Osteocyte (in vitro differentiated cells): ENCODE data around the gene METTL14. TPM values are rescaled to one million over a fixed set of nuclear protein-coding genes. Genes with fewer than 3 reads are reported as not detected.

Source experiments
- DNase-seq: peaks from one replicate; pipeline ENCODE4 v3.0.0; 2021; ENCODE audit warnings: mixed read lengths; ENCODE audit not compliant: unreplicated experiment; ENCODE audit errors: extremely low spot score
- H3K27ac Mint-ChIP-seq: one replicate; pipeline ENCODE4 v1.8.0; 2021; ENCODE audit warnings: mild to moderate bottlenecking, mixed read lengths; ENCODE audit not compliant: unreplicated experiment
- H3K27me3 Mint-ChIP-seq: one replicate; pipeline ENCODE4 v1.8.0; 2021; ENCODE audit warnings: mixed read lengths; ENCODE audit not compliant: unreplicated experiment
- H3K36me3 Mint-ChIP-seq: one replicate; pipeline ENCODE4 v1.8.0; 2021; ENCODE audit warnings: mixed read lengths; ENCODE audit not compliant: unreplicated experiment
- H3K4me1 Mint-ChIP-seq: one replicate; pipeline ENCODE4 v1.8.0; 2021; ENCODE audit warnings: mixed read lengths; ENCODE audit not compliant: unreplicated experiment
- H3K4me3 Mint-ChIP-seq: one replicate; pipeline ENCODE4 v1.8.0; 2021; ENCODE audit warnings: mild to moderate bottlenecking, moderate library complexity, mixed read lengths; ENCODE audit not compliant: unreplicated experiment
- H3K9me3 Mint-ChIP-seq: one replicate; pipeline ENCODE4 v1.8.0; 2021; ENCODE audit warnings: mixed read lengths; ENCODE audit not compliant: unreplicated experiment
- CTCF ChIP-seq: fragments of 200-600 bp; sonication (generic); IDR thresholded peaks from 2 replicates; pipeline ENCODE4 v1.5.0; 2021; ENCODE audit warnings: antibody characterized with exemption, mild to moderate bottlenecking, moderate library complexity
- total RNA-seq: library from RNA; stranded (reverse); gene quantifications from 2 replicates; pipeline ENCODE4 v1.2.1, GENCODE V29; 2021

The METTL14 gene
- total RNA-seq, 1 donor from 2014 or later: 54.5 TPM

- Mint-ChIP-seq H3K9me3 (no peaks in the 10 kb centered on the region), H3K4me3 (no peak overlapping the region), H3K27me3 (peaks cover 40% of the 10 kb centered on the region), H3K4me1 (peaks cover 9% of the 10 kb centered on the region), H3K27ac (no peak overlapping the region), H3K36me3 (no peaks in the 10 kb centered on the region)
- no peak for DNase-seq
- TF ChIP-seq CTCF: no peak
These were observed 4.4 kb upstream of the METTL14 start for GRCh38 chr4:118680808-118681207.

GRCh38 chr4:118682928-118683327 lies 2.3 kb upstream of the METTL14 start:
- peak; percentile 58 for TF ChIP-seq CTCF
- H3K4me1 Mint-ChIP-seq: peaks cover 24% of the 10 kb centered on the region
- peaks cover 4% of the 10 kb centered on the region for H3K36me3 Mint-ChIP-seq
- H3K27ac Mint-ChIP-seq: no peak overlapping the region
- peaks cover 28% of the 10 kb centered on the region for H3K27me3 Mint-ChIP-seq
- H3K4me3 Mint-ChIP-seq: no peak overlapping the region
- no peaks in the 10 kb centered on the region for H3K9me3 Mint-ChIP-seq
- no peak for DNase-seq

- Mint-ChIP-seq H3K36me3 (peaks cover 4% of the 10 kb centered on the region), H3K27me3 (peaks cover 25% of the 10 kb centered on the region), H3K9me3 (no peaks in the 10 kb centered on the region), H3K4me1 (peaks cover 24% of the 10 kb centered on the region), H3K27ac (no peak overlapping the region), H3K4me3 (no peak overlapping the region)
- DNase-seq: no peak
- TF ChIP-seq CTCF: no peak
These were observed 1.7 kb upstream of the METTL14 start for GRCh38 chr4:118683513-118683912.

GRCh38 chr4:118703118-118703517 lies 17.9 kb downstream of the METTL14 start:
- Mint-ChIP-seq H3K27ac (no peak overlapping the region), H3K4me3 (no peak overlapping the region), H3K27me3 (no peaks in the 10 kb centered on the region), H3K36me3 (peaks cover 47% of the 10 kb centered on the region), H3K4me1 (no peaks in the 10 kb centered on the region), H3K9me3 (no peaks in the 10 kb centered on the region)
- no peak for TF ChIP-seq CTCF
- no peak for DNase-seq

- H3K4me1 Mint-ChIP-seq: peaks cover 23% of the 10 kb centered on the region
- TF ChIP-seq CTCF: no peak
- peak overlapping the region; percentile 14 for H3K27ac Mint-ChIP-seq
- peaks cover 44% of the 10 kb centered on the region for H3K36me3 Mint-ChIP-seq
- no peaks in the 10 kb centered on the region for H3K9me3 Mint-ChIP-seq
- no peak for DNase-seq
- H3K4me3 Mint-ChIP-seq: no peak overlapping the region
- no peaks in the 10 kb centered on the region for H3K27me3 Mint-ChIP-seq
These were observed 25.9 kb downstream of the METTL14 start for GRCh38 chr4:118711052-118711451.
